K562 (cell line): ENCODE measurements around the gene TJAP1. TPM values are rescaled to one million over a fixed set of nuclear protein-coding genes. Genes with fewer than 3 reads are reported as not detected.

Experiments used
- ATF3 ChIP-seq, 2 experiments: fragments of 450-650 bp in 1 of 2; sonication (generic) in 1 of 2; formaldehyde crosslinking in 1 of 2; IDR thresholded peaks in 1 of 2; conservative IDR thresholded peaks in 1 of 2; 2 replicates each; pipeline versions ENCODE4 v1.6.1 to v1.8.1; 2016 to 2023; ENCODE audit warnings: mild to moderate bottlenecking in 2 of 2, moderate library complexity in 2 of 2, inconsistent platforms in 1 of 2, missing genetic modification reagents in 1 of 2
- CBFB ChIP-seq: sonication (generic); formaldehyde crosslinking; IDR thresholded peaks from 2 replicates; pipeline ENCODE4 v1.4.0; 2020; ENCODE audit warnings: mild to moderate bottlenecking, missing genetic modification reagents
- FOXM1 ChIP-seq, 2 experiments: fragments of 450-650 bp in 1 of 2; sonication (generic) in 1 of 2; formaldehyde crosslinking in 1 of 2; IDR thresholded peaks; 2 replicates each; pipeline versions ENCODE4 v1.6.1 to v1.9.0; 2017 to 2022; ENCODE audit warnings: low read depth in 2 of 2, mild to moderate bottlenecking in 2 of 2, missing genetic modification reagents in 1 of 2, moderate library complexity in 1 of 2
- ID3 ChIP-seq, 2 experiments: fragments of 250-450 bp in 1 of 2; fragments of 450-650 bp in 1 of 2; sonication (Bioruptor Pico) in 1 of 2; IDR thresholded peaks; 2 replicates each; pipeline versions ENCODE4 v1.6.1 to v1.8.0; 2016 to 2021; ENCODE audit warnings: mild to moderate bottlenecking in 2 of 2, moderate library complexity in 2 of 2, missing compliant biosample characterization in 1 of 2, missing genetic modification characterization in 1 of 2
- MNT ChIP-seq, 2 experiments: fragments of 450-650 bp; conservative IDR thresholded peaks; 2 replicates each; pipeline ENCODE4 v1.6.1; 2017; ENCODE audit warnings: mild to moderate bottlenecking in 2 of 2, moderate library complexity in 2 of 2
- MYC ChIP-seq, 2 experiments: fragments of 250-450 bp in 1 of 2; sonication (Bioruptor Pico) in 1 of 2; IDR thresholded peaks; 2 replicates each; pipeline versions ENCODE4 v1.5.1 to v1.6.1; 2012 to 2021; ENCODE audit warnings: low read depth in 2 of 2, borderline replicate concordance in 1 of 2, improper control_type of control experiment in 1 of 2, low read length in 1 of 2, mild to moderate bottlenecking in 1 of 2, moderate library complexity in 1 of 2
- NBN ChIP-seq: fragments of 450-650 bp; IDR thresholded peaks from 2 replicates; pipeline ENCODE4 v1.6.1; 2016; ENCODE audit warnings: low read depth, mild to moderate bottlenecking
- PHF20 ChIP-seq: fragments of 450-650 bp; IDR thresholded peaks from 2 replicates; pipeline ENCODE4 v1.6.1; 2018; ENCODE audit not compliant: partially characterized antibody
- POLR3G ChIP-seq: IDR thresholded peaks from 2 replicates; pipeline ENCODE4 v1.6.1; 2011; ENCODE audit not compliant: insufficient read length, insufficient replicate concordance; ENCODE audit errors: extremely low read depth
- SMARCA5 ChIP-seq: fragments of 450-650 bp; IDR thresholded peaks from 2 replicates; pipeline ENCODE4 v1.6.1; 2016
- SOX6 ChIP-seq: fragments of 450-650 bp; IDR thresholded peaks from 2 replicates; pipeline ENCODE4 v1.6.1; 2014; ENCODE audit warnings: mild to moderate bottlenecking
- XRCC3 ChIP-seq: fragments of 450-650 bp; IDR thresholded peaks from 2 replicates; pipeline ENCODE4 v1.6.1; 2017; ENCODE audit warnings: mild to moderate bottlenecking, moderate library complexity
- ZBTB11 ChIP-seq, 3 experiments: fragments of 200-800 bp in 1 of 3; fragments of 250-450 bp in 1 of 3; fragments of 450-650 bp in 1 of 3; sonication (Bioruptor Pico) in 1 of 3; sonication (Bioruptor generic) in 1 of 3; formaldehyde crosslinking in 1 of 3; IDR thresholded peaks; 2 replicates each; pipeline versions ENCODE4 v1.6.1 to v1.8.0; 2016 to 2022; ENCODE audit warnings: mild to moderate bottlenecking in 2 of 3, missing genetic modification characterization in 2 of 3, missing compliant biosample characterization in 1 of 3, moderate library complexity in 1 of 3
- ZFX ChIP-seq: sonication (generic); formaldehyde crosslinking; IDR thresholded peaks from 2 replicates; pipeline ENCODE4 v1.8.0; 2022; ENCODE audit warnings: mild to moderate bottlenecking, missing genetic modification reagents, moderate library complexity
- ZNF217 ChIP-seq: sonication (generic); formaldehyde crosslinking; IDR thresholded peaks from 2 replicates; pipeline ENCODE4 v1.8.0; 2022; ENCODE audit warnings: mild to moderate bottlenecking, missing genetic modification reagents
- polyA plus RNA-seq, 8 experiments: library from polyadenylated mRNA; depleted of rRNA in 4 of 8; stranded (reverse) in 5 of 8; unstranded in 3 of 8; fragments of >200 nt; fragmentation: Nextera tagmentation in 2 of 8; fragmentation: Illumina TruSeq in 1 of 8; extraction: Ambion mirVana in 2 of 8; extraction: Trizol in 1 of 8; gene quantifications; 2 replicates each; pipeline versions ENCODE4 v1.2.1 to v1.2.3, GENCODE V29; 2011 to 2014; ENCODE audit warnings: inconsistent platforms in 1 of 8, missing spikeins in 1 of 8
- total RNA-seq, 7 experiments: library from RNA; depleted of rRNA in 6 of 7; stranded (reverse); fragments of >200 nt in 6 of 7; fragmentation: Illumina TruSeq in 2 of 7; extraction: Trizol in 2 of 7; gene quantifications; 2 replicates each; pipeline versions ENCODE4 v1.2.1 to v1.2.3, GENCODE V29; 2011 to 2021; ENCODE audit warnings: low replicate concordance in 1 of 7

TJAP1 gene
- total and polyA plus RNA-seq, 9 of the 15 experiments (the other 6 are each of a cell fraction or from before 2014, with no cell fraction given) = 0.06 to 35.8 (median 16.2) TPM

GRCh38 chr6:43428112-43428570 is 49.2 kb upstream of the TJAP1 start (continued):
- no peak for TF ChIP-seq ZBTB11 (CRISPR knock-in tag; IDR thresholded peaks at IDR 0.05)
- no peak for TF ChIP-seq ID3 (CRISPR knock-in tag; IDR thresholded peaks at IDR 0.05)
- peak; percentile 56; the same call in 1 of the 2 replicates for TF ChIP-seq ID3 (tag; IDR thresholded peaks at IDR 0.05)
- TF ChIP-seq SMARCA5 = 0 out of 2 replicates have a peak, but pooled peaks have one; percentile 35
- TF ChIP-seq SOX6 = 0 out of 2 replicates have a peak, but pooled peaks have one; percentile 13
- 0 out of 2 replicates have a peak, but pooled peaks have one; percentile 9 for TF ChIP-seq CBFB (CRISPR knock-in tag)
- no peak for TF ChIP-seq FOXM1 (IDR thresholded peaks at IDR 0.05; ENCODE audit: low read depth)
- TF ChIP-seq FOXM1 (CRISPR knock-in tag; IDR thresholded peaks at IDR 0.05; ENCODE audit: low read depth) = 0 out of 2 replicates have a peak, but pooled peaks have one; percentile 7
- no peak for TF ChIP-seq NBN
- TF ChIP-seq MNT (conservative IDR thresholded peaks at IDR 0.05) = 0 out of 4 replicates have a peak, but pooled peaks of 1 of the 2 experiments have one; percentile 14
- no peak for TF ChIP-seq ATF3 (IDR thresholded peaks at IDR 0.05)
- TF ChIP-seq ATF3 (CRISPR knock-in tag; conservative IDR thresholded peaks at IDR 0.05) = 0 out of 2 replicates have a peak, but pooled peaks have one; percentile 42
- no peak for TF ChIP-seq ZNF217 (CRISPR knock-in tag)
- no peak for TF ChIP-seq MYC (IDR thresholded peaks at IDR 0.05; ENCODE audit: low read depth, low read length)
- TF ChIP-seq MYC (CRISPR knock-in tag; IDR thresholded peaks at IDR 0.05; ENCODE audit: borderline replicate concordance, low read depth) = peak; percentile 3; the same call in 1 of the 2 replicates
- no peak for TF ChIP-seq XRCC3
- TF ChIP-seq PHF20 = peak; percentile 37
- peak; percentile 1; the same call in 1 of the 2 replicates for TF ChIP-seq ZFX (CRISPR knock-in tag)
- TF ChIP-seq POLR3G = no peak
- TF ChIP-seq, all 486 proteins: peak for 14
